ENCODE data around the gene RFFL. TPM values are rescaled to one million over a fixed set of nuclear protein-coding genes. Genes with fewer than 3 reads are reported as not detected.

RFFL gene
- total RNA-seq, 1 donor from 2014 or later = 34.1 TPM

DNA sequence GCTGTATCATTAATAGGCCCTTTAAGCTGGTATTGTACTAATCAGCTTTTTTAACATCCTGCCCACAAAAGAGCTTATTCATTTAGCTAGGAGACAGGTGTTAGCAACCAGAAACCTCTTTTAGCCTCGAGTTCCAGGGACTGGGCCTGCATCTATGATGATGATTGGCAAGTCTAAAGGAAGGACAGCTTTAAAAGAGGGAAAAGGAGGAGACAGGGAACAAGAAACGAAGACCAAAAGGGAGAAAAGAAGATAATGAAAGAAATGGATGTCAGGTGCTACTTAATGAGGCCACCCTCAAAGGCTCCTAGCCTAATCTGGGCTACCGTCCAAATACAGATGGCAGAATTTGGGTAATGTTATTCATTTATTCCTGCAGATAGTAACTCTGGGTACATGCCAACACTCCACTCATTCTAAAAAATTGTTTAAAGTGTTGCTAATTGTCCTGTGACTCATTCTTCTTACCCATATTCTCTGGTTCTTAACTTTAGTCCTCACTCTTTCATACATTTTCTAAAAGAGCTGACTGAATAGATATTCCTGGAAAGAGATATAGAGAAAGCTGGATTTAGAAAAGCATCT, 18.7 kb upstream of the RFFL start:
- Mint-ChIP-seq H3K4me1 (peaks cover 45% of the 10 kb centered on the region), H3K27ac (no peak overlapping the region), H3K36me3 (ENCODE audit: low read depth) (peaks cover 7% of the 10 kb centered on the region), H3K9me3 (no peaks in the 10 kb centered on the region), H3K27me3 (no peaks in the 10 kb centered on the region), H3K4me3 (peak overlapping the region; percentile 11)
- intact Hi-C loops (cut with micrococcal nuclease) = no loop called here
- CTCF ChIA-PET = interaction anchor here (0.7 to 1.7 kb wide), 3 partner anchors 36 to 83 kb away, joined by 3 to 5 read pairs (median 4); partner anchors contain the start of gene RAD51D
- TF ChIP-seq, protein P1, sequence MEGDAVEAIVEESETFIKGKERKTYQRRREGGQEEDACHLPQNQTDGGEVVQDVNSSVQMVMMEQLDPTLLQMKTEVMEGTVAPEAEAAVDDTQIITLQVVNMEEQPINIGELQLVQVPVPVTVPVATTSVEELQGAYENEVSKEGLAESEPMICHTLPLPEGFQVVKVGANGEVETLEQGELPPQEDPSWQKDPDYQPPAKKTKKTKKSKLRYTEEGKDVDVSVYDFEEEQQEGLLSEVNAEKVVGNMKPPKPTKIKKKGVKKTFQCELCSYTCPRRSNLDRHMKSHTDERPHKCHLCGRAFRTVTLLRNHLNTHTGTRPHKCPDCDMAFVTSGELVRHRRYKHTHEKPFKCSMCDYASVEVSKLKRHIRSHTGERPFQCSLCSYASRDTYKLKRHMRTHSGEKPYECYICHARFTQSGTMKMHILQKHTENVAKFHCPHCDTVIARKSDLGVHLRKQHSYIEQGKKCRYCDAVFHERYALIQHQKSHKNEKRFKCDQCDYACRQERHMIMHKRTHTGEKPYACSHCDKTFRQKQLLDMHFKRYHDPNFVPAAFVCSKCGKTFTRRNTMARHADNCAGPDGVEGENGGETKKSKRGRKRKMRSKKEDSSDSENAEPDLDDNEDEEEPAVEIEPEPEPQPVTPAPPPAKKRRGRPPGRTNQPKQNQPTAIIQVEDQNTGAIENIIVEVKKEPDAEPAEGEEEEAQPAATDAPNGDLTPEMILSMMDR (IDR thresholded peaks at IDR 0.05) = no peak
- POLR2A ChIA-PET = interaction anchor here (0.6 kb wide), 1 partner anchor 16 kb away, joined by 3 read pairs; no protein-coding TSS in a partner anchor
- DNase-seq (no peak), ATAC-seq (ENCODE audit: low read depth) (no peak)

DNA sequence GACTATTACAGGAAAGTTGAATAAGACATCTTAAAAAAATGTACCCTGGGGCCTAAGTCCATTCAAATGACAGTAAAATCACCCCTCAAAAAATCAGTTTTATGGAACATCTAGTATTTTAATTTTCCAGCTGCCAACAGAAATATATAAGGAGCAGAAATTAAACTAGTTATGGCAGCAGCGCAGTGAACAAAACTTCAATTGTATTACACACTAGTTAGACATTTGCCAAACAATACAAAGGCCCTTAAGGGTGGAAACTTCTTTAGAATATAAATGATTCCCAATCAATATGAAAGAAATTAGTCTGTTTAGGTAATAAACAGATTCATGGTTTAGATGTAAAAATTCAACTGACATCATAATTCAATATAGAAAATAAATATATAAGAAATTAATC, 18.1 kb upstream of the RFFL start:
- DNase-seq (no peak), ATAC-seq (ENCODE audit: low read depth) (no peak)
- no peak overlapping the region for H3K27ac Mint-ChIP-seq
- H3K4me3 Mint-ChIP-seq = no peak overlapping the region
- H3K27me3 Mint-ChIP-seq = no peaks in the 10 kb centered on the region
- POLR2A ChIA-PET = no interaction called here
- H3K36me3 Mint-ChIP-seq (ENCODE audit: low read depth) = peaks cover 7% of the 10 kb centered on the region
- intact Hi-C loops (cut with micrococcal nuclease) = no loop called here
- no peaks in the 10 kb centered on the region for H3K9me3 Mint-ChIP-seq
- CTCF ChIA-PET = interaction anchor here (0.7 to 1.6 kb wide), 2 partner anchors 37 to 83 kb away, joined by 3 to 5 read pairs; no protein-coding TSS in a partner anchor
- peaks cover 41% of the 10 kb centered on the region for H3K4me1 Mint-ChIP-seq
- TF ChIP-seq, protein P1 (IDR thresholded peaks at IDR 0.05) = no peak

DNA sequence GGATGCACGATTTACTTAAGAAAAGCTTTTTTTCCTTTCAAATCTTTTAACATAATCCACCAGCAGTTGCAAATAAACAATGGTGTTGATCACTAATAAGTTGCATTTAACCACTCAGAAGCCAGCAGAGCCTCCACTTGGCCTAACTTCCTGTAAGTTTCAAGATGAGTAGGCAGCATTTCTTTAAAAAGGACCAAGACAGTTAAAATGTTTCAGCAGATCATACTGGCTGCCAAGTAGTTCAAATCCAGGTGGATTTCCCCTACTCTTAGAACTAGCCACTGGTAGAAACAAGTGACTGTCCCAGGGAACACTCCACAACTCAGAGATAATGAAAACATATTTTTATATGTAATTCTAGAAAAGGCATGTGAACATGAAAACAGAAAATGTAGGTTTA, 17.0 kb upstream of the RFFL start:
- CTCF ChIA-PET = no interaction called here
- peaks cover 38% of the 10 kb centered on the region for H3K4me1 Mint-ChIP-seq
- TF ChIP-seq, protein P1 (IDR thresholded peaks at IDR 0.05) = no peak
- H3K27me3 Mint-ChIP-seq = no peaks in the 10 kb centered on the region
- peak overlapping the region; percentile 46 for H3K27ac Mint-ChIP-seq
- peaks cover 7% of the 10 kb centered on the region for H3K36me3 Mint-ChIP-seq (ENCODE audit: low read depth)
- H3K9me3 Mint-ChIP-seq = no peaks in the 10 kb centered on the region
- no peak for DNase-seq
- POLR2A ChIA-PET = interaction anchor here (0.6 to 2.2 kb wide), 2 partner anchors 13 to 17 kb away, joined by 6 to 7 read pairs; partner anchors contain the start of gene RFFL
- H3K4me3 Mint-ChIP-seq = no peak overlapping the region
- intact Hi-C loops (cut with micrococcal nuclease) = no loop called here
- ATAC-seq (ENCODE audit: low read depth) = peak; percentile 64

DNA sequence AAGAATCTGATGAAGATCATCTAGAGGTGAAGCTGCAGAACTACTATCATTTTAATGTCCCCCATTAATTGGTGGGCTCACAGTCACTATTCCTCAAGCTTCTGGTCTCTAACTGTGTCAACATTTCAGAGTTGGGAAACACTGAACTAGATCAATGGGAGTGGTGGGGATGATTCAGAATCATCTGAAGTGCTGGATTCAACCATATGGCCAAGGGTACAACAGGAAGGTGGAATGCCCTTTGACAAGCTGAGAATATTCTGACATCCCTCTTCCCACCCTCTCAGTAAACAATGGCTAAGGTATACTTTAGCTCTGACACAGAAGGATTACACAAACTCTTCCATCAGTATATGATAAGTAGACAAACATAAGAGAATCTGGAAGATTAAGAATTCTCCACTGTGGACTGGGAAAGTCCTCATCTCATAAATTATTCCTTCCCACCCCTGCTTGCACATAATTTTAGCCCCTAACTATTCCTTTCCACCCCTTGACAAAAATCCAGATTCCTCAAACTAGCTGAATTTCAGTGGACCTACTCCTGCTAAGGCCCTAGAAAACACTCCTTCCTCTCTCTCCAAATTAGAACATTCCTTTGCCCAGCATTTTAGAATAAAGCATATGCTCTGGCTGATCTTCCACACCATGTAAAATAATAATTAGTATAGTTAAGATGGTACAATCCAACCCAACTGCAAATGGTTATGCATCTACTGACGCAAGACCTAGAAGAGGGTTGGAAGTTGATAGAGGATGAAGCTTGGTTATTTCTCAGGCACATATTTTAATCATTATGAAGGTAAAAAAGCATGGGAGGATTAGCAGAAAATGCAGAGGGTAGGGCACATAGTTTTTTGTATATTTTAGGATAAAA, 16.3 kb upstream of the RFFL start:
- no peak overlapping the region for H3K4me3 Mint-ChIP-seq
- TF ChIP-seq, protein P1 (IDR thresholded peaks at IDR 0.05) = no peak
- ATAC-seq (ENCODE audit: low read depth) (no peak), DNase-seq (no peak)
- no peaks in the 10 kb centered on the region for H3K27me3 Mint-ChIP-seq
- H3K9me3 Mint-ChIP-seq = no peaks in the 10 kb centered on the region
- ChIA-PET POLR2A (interaction anchor here (0.6 to 2.2 kb wide), 2 partner anchors 13 to 16 kb away, joined by 6 to 7 read pairs; partner anchors contain the start of gene RFFL), CTCF (no interaction called here)
- intact Hi-C loops (cut with micrococcal nuclease) = no loop called here
- H3K4me1 Mint-ChIP-seq = peaks cover 43% of the 10 kb centered on the region
- H3K36me3 Mint-ChIP-seq (ENCODE audit: low read depth) = peaks cover 5% of the 10 kb centered on the region
- no peak overlapping the region for H3K27ac Mint-ChIP-seq

DNA sequence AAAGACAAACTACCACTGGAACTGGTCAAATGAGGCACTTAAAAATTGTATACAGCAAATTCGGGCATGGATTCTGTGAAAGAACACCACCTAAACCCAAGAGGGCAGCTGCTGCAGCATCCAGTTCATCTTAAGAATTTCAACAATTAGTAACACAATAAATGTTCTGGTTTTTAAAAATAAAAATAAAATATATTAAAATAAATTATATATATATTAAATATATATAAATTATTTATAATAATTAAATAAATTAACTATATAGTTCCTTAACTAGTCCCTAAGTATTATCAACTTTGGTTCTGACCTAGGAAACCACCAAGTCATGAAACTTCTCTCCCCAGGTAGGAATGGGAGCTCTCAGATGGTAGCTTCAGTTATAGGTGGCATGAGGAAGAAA, 13.4 kb upstream of the RFFL start:
- Mint-ChIP-seq H3K4me1 (peaks cover 49% of the 10 kb centered on the region), H3K27ac (no peak overlapping the region)
- intact Hi-C loops (cut with micrococcal nuclease) = no loop called here

More for the DNA sequence above, 13.4 kb upstream of the RFFL start:
- TF ChIP-seq, protein P1 (IDR thresholded peaks at IDR 0.05) = no peak
- DNase-seq = no peak
- no peak for ATAC-seq (ENCODE audit: low read depth)
- Mint-ChIP-seq H3K9me3 (no peaks in the 10 kb centered on the region), H3K4me3 (no peak overlapping the region), H3K27me3 (no peaks in the 10 kb centered on the region), H3K36me3 (ENCODE audit: low read depth) (peaks cover 5% of the 10 kb centered on the region)
- POLR2A ChIA-PET = interaction anchor here (1.1 kb wide), 1 partner anchor 13 kb away, joined by 7 read pairs; the partner anchor contains the start of gene RFFL
- CTCF ChIA-PET = interaction anchor here (1.2 to 1.4 kb wide), 2 partner anchors 11 to 13 kb away, joined by 3 to 4 read pairs; no protein-coding TSS in a partner anchor
